NCI-H526 (cell line): Measurements from ENCODE around the gene DBH.
"Not testable (repeated sequence)": the region's sequence is repeated elsewhere in the genome, so short reads cannot be mapped to it uniquely, and the experiment has no call there.

Experiments
- DNase-seq, 2 experiments: peaks; one replicate each; lab custom pipeline; 2025; lab: John Stamatoyannopoulos, UW

The DBH gene

GRCh38 chr9:133666387-133666786 is 30.2 kb downstream of the DBH start:
- DNase-seq, result no peak

- DNase-seq, result no peak
These were observed 30.7 kb downstream of the DBH start for GRCh38 chr9:133666845-133667244.

GRCh38 chr9:133667759-133668450 is 31.7 kb downstream of the DBH start:
- DNase-seq, result no peak

- DNase-seq, result no peak
These were observed 33.1 kb downstream of the DBH start for GRCh38 chr9:133669182-133669801.

- no peak for DNase-seq
These were observed 34.3 kb downstream of the DBH start for GRCh38 chr9:133670466-133670865.

GRCh38 chr9:133671371-133671770 is 35.2 kb downstream of the DBH start:
- no peak for DNase-seq

GRCh38 chr9:133672503-133673257 is 36.5 kb downstream of the DBH start:
- DNase-seq, result no peak

- DNase-seq, result no peak
These were observed 37.1 kb downstream of the DBH start for GRCh38 chr9:133673258-133673655.

- no peak for DNase-seq
These were observed 37.9 kb downstream of the DBH start for GRCh38 chr9:133674091-133674490.

GRCh38 chr9:133675796-133676195 is 39.6 kb downstream of the DBH start:
- DNase-seq, result not testable (repeated sequence)

GRCh38 chr9:133676450-133676849 is 40.3 kb downstream of the DBH start:
- DNase-seq, result no peak

GRCh38 chr9:133677126-133678010 is 41.2 kb downstream of the DBH start:
- DNase-seq, result no peak

GRCh38 chr9:133679056-133679455 is 42.9 kb downstream of the DBH start:
- no peak for DNase-seq

- no peak for DNase-seq
These were observed 43.4 kb downstream of the DBH start for GRCh38 chr9:133679466-133680061.

- DNase-seq, result no peak
These were observed 44.2 kb downstream of the DBH start for GRCh38 chr9:133680250-133680975.

GRCh38 chr9:133680976-133681657 is 45.0 kb downstream of the DBH start:
- DNase-seq, result no peak

GRCh38 chr9:133681658-133682306 is 45.6 kb downstream of the DBH start:
- DNase-seq, result no peak

GRCh38 chr9:133682818-133683585 is 46.8 kb downstream of the DBH start:
- no peak for DNase-seq

- DNase-seq, result no peak
These were observed 47.5 kb downstream of the DBH start for GRCh38 chr9:133683586-133684120.
